K562 (cell line): ENCODE measurements around the gene DHRS7C.

Experiments used
- EP400 ChIP-seq: fragments of 450-650 bp; IDR thresholded peaks from 2 replicates; pipeline ENCODE4 v1.6.1; 2017; ENCODE audit warnings: antibody characterized with exemption, mild to moderate bottlenecking, moderate library complexity
- TCF7 ChIP-seq: sonication (generic); IDR thresholded peaks from 2 replicates; pipeline ENCODE4 v1.6.1; 2016; ENCODE audit warnings: antibody characterized with exemption, borderline replicate concordance

GRCh38 chr17:9726291-9726690, 65.1 kb downstream of the DHRS7C start:
- TF ChIP-seq EP400 (no peak), TCF7 (no peak)
